ENCODE data around the gene LAS1L.
"Not testable (repeated sequence)": the region's sequence is repeated elsewhere in the genome, so short reads cannot be mapped to it uniquely, and the experiment has no call there.

The LAS1L gene

DNA sequence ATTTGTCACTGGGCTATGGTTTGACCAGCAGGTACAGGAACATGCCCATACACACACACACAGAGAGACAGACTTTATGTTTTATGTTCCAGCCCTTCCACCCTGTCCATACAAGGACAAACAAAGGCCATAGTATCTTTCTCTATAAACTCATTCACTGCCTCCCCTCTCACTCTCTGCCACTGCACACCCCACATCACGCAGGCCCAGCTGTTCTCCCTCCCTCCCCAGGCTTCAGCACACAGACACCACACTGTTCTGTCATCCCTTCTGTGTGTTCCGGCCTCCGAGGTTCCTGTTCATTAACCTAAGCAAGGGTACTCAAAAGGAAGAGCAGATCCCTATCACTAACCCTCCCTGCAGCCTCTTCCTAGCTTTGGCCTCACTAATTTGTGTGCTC, 17.8 kb downstream of the LAS1L start:
- no peak for DNase-seq

DNA sequence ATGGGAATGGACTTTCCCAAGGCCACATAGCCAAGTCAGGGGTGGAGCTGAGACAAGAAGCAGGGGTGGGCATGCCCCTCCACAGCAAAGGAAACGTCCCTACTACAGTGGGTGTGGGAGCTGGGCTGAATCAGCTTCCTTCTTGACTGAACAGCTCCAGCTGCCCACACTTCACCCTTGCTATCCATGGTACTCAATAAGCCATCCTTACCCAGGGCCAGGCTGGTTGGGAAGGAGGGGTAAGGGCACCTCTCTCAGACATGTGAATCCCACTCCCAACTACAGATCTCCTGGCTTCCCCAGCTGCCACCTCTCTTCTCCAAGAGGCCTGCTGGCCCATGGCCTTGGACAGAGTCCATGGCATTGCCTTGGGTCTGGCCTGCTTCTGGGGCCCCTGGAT, 21.0 kb downstream of the LAS1L start:
- no peak for DNase-seq

DNA sequence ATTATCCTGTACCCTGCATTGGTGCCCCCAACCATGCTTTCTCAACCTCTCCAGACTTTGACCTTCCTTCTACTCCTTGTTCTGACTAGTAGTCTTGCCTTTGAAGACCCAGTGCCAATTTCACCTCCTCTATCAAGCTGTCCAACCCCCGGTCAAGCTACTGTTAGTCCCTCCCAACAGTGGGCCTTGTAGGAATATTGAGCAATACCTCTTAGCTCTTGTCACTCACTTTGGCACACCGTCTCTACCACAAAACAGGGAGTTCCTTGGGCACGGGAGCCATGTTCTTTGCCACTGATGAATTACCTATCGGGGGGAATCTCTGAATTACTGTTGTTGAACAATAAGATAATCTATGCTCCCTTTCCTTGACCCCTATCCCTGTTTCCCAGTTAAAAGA, 25.2 kb downstream of the LAS1L start:
- DNase-seq: no peak

DNA sequence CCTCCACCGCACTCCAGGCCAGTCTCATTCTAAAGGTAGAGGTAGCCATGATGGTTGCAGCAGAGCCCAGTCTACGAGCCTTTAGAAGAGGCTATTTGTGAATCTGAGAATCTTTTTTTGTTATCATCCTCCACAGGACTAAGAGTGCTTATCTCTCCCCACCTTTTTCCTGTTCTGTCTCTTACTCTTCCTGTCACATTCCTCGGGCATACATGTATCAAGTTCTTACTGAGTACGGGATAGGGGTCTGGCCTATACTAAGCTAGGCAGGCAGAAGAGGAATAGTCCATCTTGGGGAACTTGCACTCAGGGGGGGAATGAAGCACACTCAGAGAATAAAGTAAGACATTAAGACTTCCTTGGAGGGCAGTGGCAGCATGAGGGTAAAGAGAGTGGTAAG, 25.7 kb downstream of the LAS1L start:
- no peak for DNase-seq

DNA sequence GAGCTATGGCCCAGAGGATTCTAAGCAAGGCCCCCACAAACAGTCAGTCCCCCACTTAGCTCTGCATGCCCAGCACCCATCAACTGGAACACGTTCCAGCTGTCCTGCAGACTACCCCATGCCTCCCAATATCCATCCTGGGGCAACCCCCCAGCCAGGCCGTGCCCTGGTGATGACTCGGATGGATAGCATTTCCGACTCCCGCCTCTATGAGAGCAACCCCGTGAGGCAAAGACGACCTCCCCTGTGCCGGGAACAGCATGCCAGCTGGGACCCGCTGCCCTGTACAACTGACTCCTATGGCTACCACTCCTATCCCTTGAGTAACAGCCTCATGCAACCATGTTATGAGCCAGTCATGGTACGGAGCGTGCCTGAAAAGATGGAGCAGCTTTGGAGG, 32.0 kb downstream of the LAS1L start:
- DNase-seq: no peak

DNA sequence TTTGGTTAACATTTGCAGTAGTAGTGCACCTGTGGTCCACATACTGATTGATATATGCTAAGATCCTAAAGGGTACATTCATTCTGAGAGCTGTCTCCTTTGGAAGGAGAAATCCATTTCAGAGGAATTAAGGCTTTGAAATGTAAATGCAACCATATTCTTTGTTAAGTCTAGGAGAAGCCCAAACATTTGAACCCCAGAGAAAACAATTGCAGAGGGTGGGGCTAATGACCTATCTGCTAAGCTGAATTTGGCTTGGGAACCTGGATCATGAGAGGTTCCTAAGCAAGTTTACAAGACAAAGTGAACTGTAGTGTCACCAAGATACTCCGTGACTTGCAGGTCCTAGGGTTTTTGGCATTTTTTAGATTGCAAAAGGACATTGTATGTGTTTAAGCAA, 41.2 kb downstream of the LAS1L start:
- DNase-seq: no peak

DNA sequence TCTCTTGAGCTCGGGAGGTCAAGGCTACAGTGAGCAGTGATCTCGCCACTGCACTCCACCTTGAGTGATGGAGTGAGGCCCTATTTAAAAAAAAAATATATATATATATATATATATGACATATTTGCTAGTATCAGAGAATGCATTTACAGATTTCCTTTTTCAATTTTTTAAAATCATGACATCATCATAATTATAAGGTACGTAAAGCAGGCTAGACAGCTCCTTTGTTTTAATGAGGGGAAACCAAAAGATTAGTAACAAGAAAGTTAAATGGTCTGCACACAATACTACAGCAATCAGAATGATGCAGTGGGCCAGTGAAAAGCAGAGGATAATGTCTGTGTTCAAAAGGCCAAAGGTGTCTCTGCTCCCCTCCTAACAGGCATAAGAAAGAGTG, 43.0 kb downstream of the LAS1L start:
- DNase-seq: no peak

DNA sequence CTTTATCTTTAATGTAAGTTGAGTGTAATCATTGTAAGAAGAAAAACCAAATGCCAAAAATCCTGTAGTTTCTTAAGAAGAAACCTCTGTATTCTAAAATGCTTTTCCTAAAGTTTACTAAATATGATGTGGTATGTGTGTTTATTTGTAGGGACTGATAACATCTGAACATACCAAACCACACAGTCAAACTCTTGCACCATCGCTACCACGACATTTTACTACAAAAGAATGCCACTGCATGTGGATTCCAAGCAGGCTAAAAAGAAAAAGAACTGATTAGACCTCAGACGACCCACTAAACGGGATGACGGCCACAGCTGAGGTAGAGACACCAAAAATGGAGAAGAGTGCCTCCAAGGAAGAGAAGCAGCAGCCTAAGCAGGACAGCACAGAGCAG, 46.1 kb downstream of the LAS1L start:
- DNase-seq: no peak

DNA sequence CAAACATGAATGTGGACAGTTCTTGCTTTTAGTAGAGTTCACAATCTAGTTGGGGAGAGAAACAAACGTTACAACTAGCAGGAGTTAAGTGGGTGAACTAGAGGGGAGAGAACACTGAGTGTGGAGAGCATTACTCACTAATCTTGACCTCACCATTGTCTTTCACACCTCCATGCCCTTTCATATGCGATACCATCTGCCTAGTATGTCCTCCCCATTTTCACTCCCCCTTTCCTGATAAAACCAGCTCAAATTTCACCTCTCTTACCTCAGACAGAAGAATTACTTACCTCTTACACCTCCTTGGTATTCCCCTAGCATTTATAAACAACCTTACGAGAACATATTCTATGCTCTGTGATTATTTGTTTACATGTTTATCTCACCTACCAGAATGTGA, 53.6 kb downstream of the LAS1L start:
- DNase-seq: no peak

DNA sequence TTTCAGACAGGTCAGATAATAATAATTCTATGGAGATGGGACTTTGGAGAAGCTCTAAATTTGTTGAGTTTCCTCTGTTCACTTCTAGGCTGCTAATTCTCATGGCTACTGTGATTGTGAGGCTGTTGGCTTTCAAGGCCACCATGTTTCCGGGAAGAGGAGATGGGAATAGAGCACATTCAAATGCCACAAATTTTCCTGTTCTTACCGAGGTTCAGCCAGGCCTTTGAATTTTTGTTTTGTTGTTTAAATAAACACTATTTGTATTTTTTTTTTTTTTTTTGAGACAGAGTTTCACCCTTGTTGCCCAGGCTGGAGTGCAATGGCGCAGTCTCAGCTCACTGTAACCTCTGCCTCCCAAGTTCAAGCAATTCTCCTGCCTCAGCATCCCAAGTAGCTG, 55.5 kb downstream of the LAS1L start:
- DNase-seq: not testable (repeated sequence)

DNA sequence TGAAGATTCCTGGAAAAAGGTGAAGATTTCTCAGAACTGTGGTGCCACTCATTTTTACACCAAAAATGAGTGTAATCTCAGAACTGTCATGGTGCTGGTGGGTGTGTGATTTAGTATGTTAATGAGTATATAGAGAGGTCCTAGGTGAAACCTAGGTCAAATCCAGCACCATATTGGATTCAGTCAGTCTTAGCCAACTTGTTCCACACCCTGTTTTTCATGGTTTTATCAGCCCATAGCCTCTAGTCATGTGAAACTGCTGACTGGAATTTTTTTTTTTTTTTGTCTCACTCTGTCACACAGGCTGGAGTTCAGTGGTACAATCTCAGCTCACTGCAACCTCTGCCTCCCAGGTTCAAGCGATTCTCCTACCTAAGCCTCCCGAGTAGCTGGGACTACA, 58.0 kb downstream of the LAS1L start:
- DNase-seq: no peak

DNA sequence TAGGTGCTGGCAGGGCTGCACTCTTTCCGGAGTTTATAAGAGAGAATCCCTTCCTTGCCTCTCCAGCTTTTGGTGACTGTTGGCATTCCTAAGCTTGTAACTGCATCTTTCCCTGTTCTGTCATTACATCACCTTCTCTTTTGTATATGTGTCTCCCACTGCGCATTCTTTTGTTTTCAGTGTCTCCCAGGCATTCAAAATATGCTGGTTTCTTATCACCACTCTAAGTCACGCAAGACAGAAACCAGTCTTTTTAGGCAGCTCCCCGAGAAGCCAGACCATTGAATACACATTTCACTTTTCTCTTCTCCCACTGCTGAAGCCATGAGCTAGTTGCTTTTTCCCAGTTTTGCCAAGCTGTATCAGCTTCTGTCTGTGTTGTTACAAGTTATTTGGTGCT, 71.0 kb downstream of the LAS1L start:
- no peak for DNase-seq
